ENCODE measurements around the gene IPCEF1. TPM values are rescaled to one million over a fixed set of nuclear protein-coding genes. Genes with fewer than 3 reads are reported as not detected.
"Not testable (repeated sequence)": the region's sequence is repeated elsewhere in the genome, so short reads cannot be mapped to it uniquely, and the experiment has no call there.

Gene IPCEF1
- total RNA-seq, 2 experiments from 2014 or later = 23.6 to 24.3 TPM

GRCh38 chr6:154331750-154332149 is 24.9 kb downstream of the IPCEF1 start:
- Mint-ChIP-seq H3K4me3 (no peak overlapping the region), H3K4me1 (ENCODE audit: low read depth) (peaks cover 3% of the 10 kb centered on the region), H3K9me3 (peaks cover 2% of the 10 kb centered on the region), H3K27me3 (no peaks in the 10 kb centered on the region), H3K36me3 (ENCODE audit: low read depth) (no peaks in the 10 kb centered on the region), H3K27ac (no peak overlapping the region)
- ChIA-PET CTCF (no interaction called here), POLR2A (no interaction called here)
- ATAC-seq = no peak
- no peak for DNase-seq
- intact Hi-C loops (cut with micrococcal nuclease) = no loop called here
- no peak for TF ChIP-seq CTCF (IDR thresholded peaks at IDR 0.05)

- Mint-ChIP-seq H3K4me1 (ENCODE audit: low read depth) (peaks cover 3% of the 10 kb centered on the region), H3K27ac (no peak overlapping the region), H3K9me3 (peaks cover 2% of the 10 kb centered on the region), H3K4me3 (no peak overlapping the region), H3K27me3 (no peaks in the 10 kb centered on the region), H3K36me3 (ENCODE audit: low read depth) (no peaks in the 10 kb centered on the region)
- intact Hi-C loops (cut with micrococcal nuclease) = no loop called here
- DNase-seq (no peak), ATAC-seq (no peak)
- no peak for TF ChIP-seq CTCF (IDR thresholded peaks at IDR 0.05)
- ChIA-PET CTCF (interaction anchor here (0.6 kb wide), 1 partner anchor 53 kb away, joined by 3 read pairs; no protein-coding TSS in a partner anchor), POLR2A (no interaction called here)
Measured at GRCh38 chr6:154329350-154330170, 27.0 kb downstream of the IPCEF1 start.

DNA sequence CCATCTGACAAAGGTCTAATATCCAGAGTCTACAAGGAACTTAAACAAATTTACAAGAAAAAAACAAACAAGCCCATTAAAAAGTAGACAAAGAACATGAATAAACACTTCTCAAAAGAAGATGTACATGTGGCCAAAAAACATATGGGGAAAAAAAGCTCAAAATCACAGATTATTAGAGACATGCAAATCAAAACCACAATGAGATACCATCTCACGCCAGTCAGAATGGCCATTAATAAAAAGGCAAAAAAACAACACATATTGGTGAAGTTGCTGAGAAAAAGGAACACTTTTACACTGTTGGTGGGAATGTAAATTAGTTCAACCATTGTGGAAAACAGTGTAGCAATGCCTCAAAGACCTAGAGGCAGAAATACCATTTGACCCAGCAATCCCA is 29.3 kb downstream of the IPCEF1 start:
- ATAC-seq; intact Hi-C loops (cut with micrococcal nuclease); CTCF ChIA-PET; H3K36me3 Mint-ChIP-seq (ENCODE audit: low read depth); DNase-seq; H3K27me3 Mint-ChIP-seq; H3K27ac Mint-ChIP-seq; H3K9me3 Mint-ChIP-seq; H3K4me3 Mint-ChIP-seq; H3K4me1 Mint-ChIP-seq (ENCODE audit: low read depth): not testable (repeated sequence)
- POLR2A ChIA-PET = interaction anchor here (0.7 kb wide), 2 partner anchors 13 to 356 kb away, joined by 3 to 4 read pairs; no protein-coding TSS in a partner anchor

- ATAC-seq = no peak
- H3K27ac Mint-ChIP-seq = no peak overlapping the region
- H3K4me1 Mint-ChIP-seq (ENCODE audit: low read depth) = peaks cover 3% of the 10 kb centered on the region
- H3K4me3 Mint-ChIP-seq = no peak overlapping the region
- TF ChIP-seq CTCF (IDR thresholded peaks at IDR 0.05) = no peak
- ChIA-PET POLR2A (no interaction called here), CTCF (no interaction called here)
- intact Hi-C loops (cut with micrococcal nuclease) = no loop called here
- H3K27me3 Mint-ChIP-seq = no peaks in the 10 kb centered on the region
- no peaks in the 10 kb centered on the region for H3K9me3 Mint-ChIP-seq
- H3K36me3 Mint-ChIP-seq (ENCODE audit: low read depth) = no peaks in the 10 kb centered on the region
- no peak for DNase-seq
Measured at GRCh38 chr6:154325142-154325541, 31.5 kb downstream of the IPCEF1 start.

GRCh38 chr6:154320181-154320580 is 36.4 kb downstream of the IPCEF1 start:
- H3K27ac Mint-ChIP-seq = no peak overlapping the region
- H3K9me3 Mint-ChIP-seq = no peaks in the 10 kb centered on the region
- POLR2A ChIA-PET = no interaction called here
- peaks cover 10% of the 10 kb centered on the region for H3K4me1 Mint-ChIP-seq (ENCODE audit: low read depth)
- ATAC-seq (no peak), DNase-seq (no peak)
- no peak for TF ChIP-seq CTCF (IDR thresholded peaks at IDR 0.05)
- H3K27me3 Mint-ChIP-seq = peaks cover 1% of the 10 kb centered on the region
- no peak overlapping the region for H3K4me3 Mint-ChIP-seq
- intact Hi-C loops (cut with micrococcal nuclease) = no loop called here
- CTCF ChIA-PET = no interaction called here
- H3K36me3 Mint-ChIP-seq (ENCODE audit: low read depth) = no peaks in the 10 kb centered on the region

Measured in activated CD8-positive, alpha-beta T cell treated with anti-CD3 and anti-CD28 coated beads for 36 hours (primary cell).